Effector memory CD4-positive, alpha-beta T cell (primary cell): Measurements from ENCODE around the gene NYNRIN.

Experiments used
- DNase-seq, 3 donors: peaks; one replicate each; pipeline ENCODE4 v3.0.0-alpha.2; 2020
- H3K27ac ChIP-seq: 2 replicates; pipeline ENCODE4 v1.7.0; 2013; ENCODE audit warnings: mild to moderate bottlenecking, low read length, moderate library complexity; ENCODE audit not compliant: insufficient read depth, poor library complexity, severe bottlenecking
- H3K27me3 ChIP-seq: replicated peaks from 2 replicates; pipeline ENCODE4 v1.7.0; 2013; ENCODE audit warnings: mild to moderate bottlenecking, low read length; ENCODE audit not compliant: insufficient read depth, control insufficient read depth, poor library complexity, severe bottlenecking
- H3K36me3 ChIP-seq: 2 replicates; pipeline ENCODE4 v1.7.0; 2013; ENCODE audit warnings: mild to moderate bottlenecking, low read length, moderate library complexity; ENCODE audit not compliant: control insufficient read depth, insufficient read depth
- H3K4me1 ChIP-seq: 2 replicates; pipeline ENCODE4 v1.7.0; 2013; ENCODE audit warnings: low read length, mild to moderate bottlenecking; ENCODE audit not compliant: control insufficient read depth, insufficient read depth, poor library complexity, severe bottlenecking
- H3K4me3 ChIP-seq: 2 replicates; pipeline ENCODE4 v1.7.0; 2013; ENCODE audit warnings: low read length, low read depth, mild to moderate bottlenecking; ENCODE audit not compliant: insufficient read depth, poor library complexity, severe bottlenecking
- H3K9me3 ChIP-seq: 2 replicates; pipeline ENCODE4 v1.7.0; 2013; ENCODE audit warnings: mild to moderate bottlenecking, low read length, moderate library complexity; ENCODE audit not compliant: control insufficient read depth

The NYNRIN gene

DNA sequence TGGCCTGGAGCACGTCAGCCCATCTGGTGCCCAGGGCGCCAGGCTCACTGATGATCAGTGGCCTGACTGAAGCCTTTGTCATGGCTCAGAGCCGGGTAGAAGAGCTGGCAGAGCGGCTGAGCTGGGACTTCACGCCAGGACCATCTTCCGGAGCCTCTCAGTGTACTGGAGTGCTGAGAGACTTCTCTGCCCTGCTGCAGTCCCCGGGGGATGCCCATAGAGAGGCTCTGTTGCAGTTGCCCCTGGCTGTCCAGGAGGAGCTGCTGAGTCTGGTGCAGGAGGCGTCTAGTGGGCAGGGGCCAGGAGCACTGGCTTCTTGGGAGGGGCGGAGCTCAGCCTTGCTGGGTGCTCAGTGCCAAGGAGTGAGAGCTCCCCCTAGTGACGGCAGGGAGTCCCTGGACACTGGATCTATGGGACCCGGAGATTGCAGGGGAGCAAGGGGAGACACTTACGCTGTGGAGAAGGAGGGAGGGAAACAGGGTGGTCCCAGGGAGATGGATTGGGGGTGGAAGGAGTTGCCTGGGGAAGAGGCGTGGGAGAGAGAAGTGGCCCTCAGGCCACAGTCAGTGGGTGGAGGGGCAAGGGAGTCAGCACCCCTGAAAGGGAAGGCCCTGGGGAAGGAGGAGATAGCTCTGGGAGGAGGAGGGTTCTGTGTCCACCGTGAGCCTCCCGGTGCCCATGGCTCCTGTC lies 32.9 kb downstream of the NYNRIN start:
- Histone ChIP-seq H3K27ac (peak overlapping the region; percentile 98), H3K4me1 (peaks cover 41% of the 10 kb centered on the region), H3K9me3 (no peaks in the 10 kb centered on the region), H3K36me3 (peaks cover 35% of the 10 kb centered on the region), H3K27me3 (no peaks in the 10 kb centered on the region), H3K4me3 (peak overlapping the region; percentile 94)
- DNase-seq = peak; percentile 69 to 84 (median 78)

DNA sequence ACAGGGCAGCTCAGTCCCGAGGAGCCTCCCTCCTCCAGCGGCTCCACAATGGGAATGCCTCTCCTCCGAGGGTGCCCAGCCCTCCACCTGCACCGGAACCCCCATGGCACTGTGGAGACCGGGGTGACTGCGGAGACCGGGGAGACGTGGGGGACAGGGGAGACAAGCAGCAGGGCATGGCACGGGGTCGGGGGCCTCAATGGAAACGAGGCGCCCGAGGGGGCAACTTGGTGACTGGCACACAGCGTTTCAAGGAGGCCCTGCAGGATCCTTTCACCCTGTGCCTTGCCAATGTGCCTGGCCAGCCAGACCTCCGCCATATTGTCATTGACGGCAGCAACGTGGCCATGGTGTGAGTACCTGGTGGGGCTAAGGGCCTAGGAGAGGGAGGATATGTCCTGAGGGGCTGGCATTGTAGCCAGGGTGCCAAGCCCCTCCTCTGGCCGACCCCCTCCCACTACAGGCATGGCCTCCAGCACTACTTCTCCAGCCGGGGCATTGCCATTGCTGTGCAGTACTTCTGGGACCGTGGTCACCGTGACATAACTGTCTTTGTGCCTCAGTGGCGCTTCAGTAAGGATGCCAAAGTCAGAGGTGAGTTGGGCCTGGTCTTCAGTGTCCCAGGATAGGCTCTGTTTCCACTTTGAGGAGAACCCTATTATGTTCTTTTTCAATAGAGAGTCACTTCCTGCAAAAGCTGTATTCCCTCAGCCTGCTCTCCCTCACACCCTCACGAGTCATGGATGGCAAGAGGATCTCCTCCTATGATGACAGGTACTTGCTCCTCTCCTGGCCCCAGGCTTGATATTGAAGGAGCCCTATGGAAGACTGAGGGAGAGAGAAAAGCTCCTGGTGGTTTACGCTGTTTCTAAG lies 33.7 kb downstream of the NYNRIN start:
- DNase-seq = no peak
- Histone ChIP-seq H3K27ac (no peak overlapping the region), H3K36me3 (peaks cover 35% of the 10 kb centered on the region), H3K4me1 (peaks cover 43% of the 10 kb centered on the region), H3K27me3 (no peaks in the 10 kb centered on the region), H3K4me3 (no peak overlapping the region), H3K9me3 (no peaks in the 10 kb centered on the region)

DNA sequence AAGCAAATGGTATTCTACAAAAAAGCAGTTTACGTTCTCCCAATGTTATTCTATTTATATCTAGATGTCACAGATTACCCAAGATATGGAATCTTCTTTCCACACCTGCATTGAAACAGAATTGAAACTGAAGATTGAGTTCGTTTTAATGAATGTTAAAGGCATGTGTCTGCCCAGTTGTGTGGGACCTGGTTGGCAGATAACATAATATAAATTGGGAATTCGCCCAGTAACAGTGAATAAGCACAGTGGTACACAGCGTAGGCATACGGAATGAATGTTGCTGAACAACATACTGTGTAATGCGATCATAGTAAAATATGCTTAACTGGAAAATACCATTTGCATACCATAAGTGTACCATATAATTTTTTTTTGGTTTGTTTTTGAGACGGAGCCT lies 35.2 kb downstream of the NYNRIN start:
- H3K4me1 ChIP-seq = peaks cover 36% of the 10 kb centered on the region
- no peaks in the 10 kb centered on the region for H3K27me3 ChIP-seq
- H3K36me3 ChIP-seq = peaks cover 46% of the 10 kb centered on the region

DNA sequence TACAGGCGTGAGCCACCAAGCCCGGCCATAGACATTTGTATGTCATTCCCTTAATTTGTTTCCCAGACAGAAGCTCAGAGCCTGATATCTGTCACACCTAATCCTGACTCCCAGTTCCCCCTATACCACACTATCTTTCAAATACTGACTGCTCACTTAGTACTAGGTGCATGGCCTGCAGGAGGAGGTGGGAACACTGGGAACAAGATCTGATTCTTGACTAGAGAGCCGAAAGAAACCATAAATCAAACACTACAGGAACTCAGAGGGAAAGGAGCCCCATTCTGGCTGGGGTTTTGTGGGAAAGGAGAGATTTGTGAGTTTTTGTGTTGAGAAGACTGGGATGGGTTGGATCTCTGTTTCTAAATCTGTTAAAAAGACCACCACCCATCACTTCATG lies 35.9 kb downstream of the NYNRIN start:
- Histone ChIP-seq H3K9me3 (no peaks in the 10 kb centered on the region), H3K36me3 (peaks cover 52% of the 10 kb centered on the region), H3K27me3 (no peaks in the 10 kb centered on the region), H3K4me1 (peaks cover 30% of the 10 kb centered on the region), H3K4me3 (no peak overlapping the region), H3K27ac (no peak overlapping the region)
- DNase-seq = no peak

More for the DNA sequence above, 35.2 kb downstream of the NYNRIN start:
- Histone ChIP-seq H3K4me3 (no peak overlapping the region), H3K9me3 (no peaks in the 10 kb centered on the region), H3K27ac (no peak overlapping the region)
- DNase-seq = no peak

DNA sequence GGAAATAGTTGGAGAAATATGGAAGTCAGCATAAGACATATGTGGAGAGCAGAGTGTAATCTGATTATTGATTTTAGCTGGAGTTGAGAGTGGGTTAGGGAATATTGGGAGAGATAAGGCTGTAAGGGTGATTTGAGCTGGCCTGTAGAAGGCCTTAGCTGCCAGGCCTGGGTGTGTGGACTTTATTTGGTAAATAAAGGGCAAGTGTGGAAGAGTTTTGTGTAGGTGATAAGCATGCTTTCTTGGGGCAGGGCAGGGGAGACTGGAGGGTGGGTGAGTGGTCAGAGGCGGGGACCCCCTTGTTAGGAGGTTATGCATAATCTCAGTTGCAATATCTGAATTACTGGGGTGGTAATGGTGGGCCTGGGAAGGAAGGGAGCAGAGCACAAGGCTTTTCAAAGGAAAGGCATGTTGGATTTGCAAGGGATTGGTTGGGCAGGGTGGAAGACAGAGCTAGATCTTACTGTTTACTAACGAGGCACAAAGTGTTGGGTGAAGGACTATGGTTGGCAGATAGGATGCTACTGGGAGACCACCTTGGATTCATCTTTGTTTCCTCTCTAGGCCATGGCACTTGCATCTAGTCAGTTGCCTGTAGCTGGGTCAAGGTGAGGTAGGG lies 36.5 kb downstream of the NYNRIN start:
- Histone ChIP-seq H3K27me3 (no peaks in the 10 kb centered on the region), H3K4me3 (no peak overlapping the region), H3K27ac (no peak overlapping the region), H3K9me3 (no peaks in the 10 kb centered on the region), H3K4me1 (peaks cover 29% of the 10 kb centered on the region), H3K36me3 (peaks cover 53% of the 10 kb centered on the region)
- no peak for DNase-seq

DNA sequence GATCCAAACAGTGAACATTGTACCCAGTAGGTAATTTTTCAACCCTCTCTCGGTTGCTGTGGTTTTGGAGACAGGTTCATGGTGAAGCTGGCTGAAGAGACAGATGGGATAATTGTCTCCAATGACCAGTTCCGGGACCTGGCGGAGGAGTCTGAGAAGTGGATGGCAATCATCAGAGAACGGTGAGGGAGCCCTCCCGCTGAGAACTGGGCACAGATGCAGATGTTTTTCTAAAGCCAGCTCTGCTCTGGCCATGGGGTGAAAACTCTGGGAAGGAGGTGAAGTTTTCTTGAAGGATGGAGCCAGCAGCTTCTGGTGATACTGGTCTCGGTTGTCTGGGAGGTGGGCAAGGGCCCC lies 37.2 kb downstream of the NYNRIN start:
- H3K27ac ChIP-seq = no peak overlapping the region
- DNase-seq = no peak
- H3K4me3 ChIP-seq = no peak overlapping the region
- H3K9me3 ChIP-seq = no peaks in the 10 kb centered on the region
- H3K4me1 ChIP-seq = peaks cover 22% of the 10 kb centered on the region
- H3K36me3 ChIP-seq = peaks cover 56% of the 10 kb centered on the region
- no peaks in the 10 kb centered on the region for H3K27me3 ChIP-seq

DNA sequence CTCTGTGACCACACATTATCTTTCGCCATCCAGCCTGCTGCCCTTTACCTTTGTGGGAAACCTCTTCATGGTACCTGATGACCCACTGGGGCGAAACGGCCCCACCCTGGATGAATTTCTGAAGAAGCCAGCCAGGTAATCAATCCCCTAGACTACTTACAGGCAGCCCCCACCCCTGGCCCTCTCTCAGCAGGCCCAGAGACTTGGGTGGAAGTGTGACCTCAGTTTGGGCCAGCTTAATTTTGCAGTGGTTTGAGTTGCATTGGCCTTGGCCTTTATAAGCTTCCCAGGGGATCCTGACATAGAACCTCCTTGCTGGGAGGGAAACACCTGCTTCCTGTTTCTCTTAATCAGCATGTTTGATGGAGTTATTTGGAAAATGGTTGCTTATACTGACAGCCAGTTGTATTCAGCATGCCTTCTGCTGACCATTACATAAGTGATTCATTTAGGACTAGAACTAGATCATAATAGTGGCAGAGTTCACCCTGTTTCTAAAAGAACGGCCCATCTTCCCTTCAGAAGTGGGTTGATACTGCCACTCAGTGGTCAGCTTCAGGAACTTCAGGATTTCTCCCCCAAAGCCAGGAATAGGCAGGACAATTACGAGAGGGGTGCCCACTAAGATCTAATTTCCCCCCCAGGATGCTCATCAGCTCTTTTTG lies 37.7 kb downstream of the NYNRIN start:
- Histone ChIP-seq H3K36me3 (peaks cover 57% of the 10 kb centered on the region), H3K4me1 (peaks cover 19% of the 10 kb centered on the region), H3K27ac (peak overlapping the region; percentile 6), H3K9me3 (no peaks in the 10 kb centered on the region), H3K27me3 (no peaks in the 10 kb centered on the region), H3K4me3 (no peak overlapping the region)
- peak in 2 of 3 donors; percentile 18 to 39 for DNase-seq

DNA sequence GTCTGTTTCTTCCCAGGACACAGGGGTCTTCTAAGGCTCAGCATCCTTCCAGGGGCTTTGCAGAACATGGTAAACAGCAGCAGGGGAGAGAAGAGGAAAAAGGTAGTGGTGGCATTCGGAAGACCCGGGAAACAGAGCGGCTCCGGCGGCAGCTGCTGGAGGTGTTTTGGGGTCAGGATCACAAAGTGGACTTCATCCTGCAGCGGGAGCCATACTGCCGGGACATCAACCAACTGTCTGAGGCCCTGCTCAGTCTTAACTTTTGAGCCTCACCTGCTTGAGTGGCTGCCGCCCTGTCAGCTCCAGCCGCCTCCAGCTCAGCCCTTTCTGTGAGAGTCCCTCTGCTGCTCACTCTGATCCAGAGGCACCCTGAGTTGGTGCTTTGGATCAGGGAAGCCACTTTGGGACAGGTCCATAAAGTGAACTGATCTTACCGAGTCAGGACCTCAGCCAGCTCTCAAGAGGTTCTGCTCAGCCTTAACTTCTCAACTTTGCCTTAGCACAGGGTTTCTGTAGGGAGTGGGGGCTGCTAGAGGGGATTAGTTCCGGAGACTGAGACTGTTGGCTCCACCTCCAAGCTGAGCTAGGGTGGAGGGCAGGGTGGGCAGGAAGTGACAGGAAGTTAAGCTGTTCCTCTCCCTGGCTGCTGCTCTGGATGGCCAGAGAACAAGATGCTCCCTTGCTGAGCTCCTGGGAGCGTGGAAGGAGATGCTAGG lies 38.4 kb downstream of the NYNRIN start:
- Histone ChIP-seq H3K27ac (peak overlapping the region; percentile 6), H3K27me3 (no peaks in the 10 kb centered on the region), H3K4me1 (peaks cover 16% of the 10 kb centered on the region), H3K9me3 (no peaks in the 10 kb centered on the region), H3K4me3 (no peak overlapping the region), H3K36me3 (peaks cover 54% of the 10 kb centered on the region)
- no peak for DNase-seq

DNA sequence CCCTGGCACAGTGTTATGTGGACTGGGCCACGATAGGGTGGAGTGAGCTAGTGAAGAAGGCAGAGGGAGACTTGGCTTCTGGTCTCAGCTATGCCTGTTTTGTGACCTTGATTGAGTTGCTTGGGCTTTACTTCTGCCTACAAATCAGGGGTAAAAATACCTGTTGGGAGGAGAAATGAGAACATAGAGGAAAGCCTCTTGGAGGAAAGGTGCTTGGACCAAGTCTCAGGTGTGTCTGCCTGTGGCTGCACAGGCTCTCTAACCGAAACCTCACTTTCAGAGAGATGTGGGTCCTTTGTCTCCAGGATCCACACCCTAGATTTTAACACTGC lies 38.9 kb downstream of the NYNRIN start:
- Histone ChIP-seq H3K27me3 (no peaks in the 10 kb centered on the region), H3K36me3 (peaks cover 50% of the 10 kb centered on the region), H3K4me3 (no peak overlapping the region), H3K27ac (peak overlapping the region; percentile 6), H3K4me1 (peaks cover 16% of the 10 kb centered on the region), H3K9me3 (no peaks in the 10 kb centered on the region)
- DNase-seq = no peak
